H9 (cell line): ENCODE measurements around the gene FAM219B. TPM values are rescaled to one million over a fixed set of nuclear protein-coding genes. Genes with fewer than 3 reads are reported as not detected.

Experiments used
- DNase-seq: peaks from one replicate; pipeline ENCODE4 v3.0.0-alpha.2; 2017
- H2AFZ ChIP-seq: one replicate; pipeline ENCODE4 v1.6.1; 2013; ENCODE audit warnings: mild to moderate bottlenecking, low read length, control low read depth, moderate library complexity
- H2AK5ac ChIP-seq: 2 replicates; pipeline ENCODE4 v1.6.1; 2013; ENCODE audit warnings: low read length, control low read depth, mixed read lengths; ENCODE audit not compliant: insufficient read length
- H2BK120ac ChIP-seq: one replicate; pipeline ENCODE4 v1.6.1; 2013; ENCODE audit warnings: low read depth, mild to moderate bottlenecking, low read length, control low read depth, inconsistent platforms; ENCODE audit not compliant: poor library complexity, severe bottlenecking
- H2BK12ac ChIP-seq: 2 replicates; pipeline ENCODE4 v1.6.1; 2013; ENCODE audit warnings: low read length, control low read depth, mixed read lengths, low read depth; ENCODE audit not compliant: insufficient read length
- H2BK15ac ChIP-seq: 2 replicates; pipeline ENCODE4 v1.6.1; 2013; ENCODE audit warnings: low read depth, low read length, control low read depth
- H2BK20ac ChIP-seq: one replicate; pipeline ENCODE4 v1.6.1; 2013; ENCODE audit warnings: low read depth, mild to moderate bottlenecking, low read length, control low read depth, inconsistent platforms; ENCODE audit not compliant: poor library complexity, severe bottlenecking
- H2BK5ac ChIP-seq: 2 replicates; pipeline ENCODE4 v1.6.1; 2013; ENCODE audit warnings: low read length, control low read depth, mixed read lengths; ENCODE audit not compliant: insufficient read length
- H3K14ac ChIP-seq: 2 replicates; pipeline ENCODE4 v1.6.1; 2013; ENCODE audit warnings: low read length, control low read depth; ENCODE audit not compliant: insufficient read depth
- H3K18ac ChIP-seq: 2 replicates; pipeline ENCODE4 v1.6.1; 2013; ENCODE audit warnings: low read depth, mild to moderate bottlenecking, mixed read lengths, low read length, control low read depth; ENCODE audit not compliant: insufficient read length
- H3K23ac ChIP-seq: 2 replicates; pipeline ENCODE4 v1.6.1; 2013; ENCODE audit warnings: low read length, control low read depth, mixed read lengths, low read depth; ENCODE audit not compliant: insufficient read length
- H3K23me2 ChIP-seq: 2 replicates; pipeline ENCODE4 v1.6.1; 2013; ENCODE audit warnings: low read depth, mild to moderate bottlenecking, mixed read lengths, low read length, control low read depth; ENCODE audit not compliant: insufficient read length, poor library complexity, severe bottlenecking
- H3K27ac ChIP-seq: 2 replicates; pipeline ENCODE4 v1.5.1; 2013; ENCODE audit warnings: low read length, control low read depth, mixed read lengths, low read depth; ENCODE audit not compliant: insufficient read length
- H3K27me3 ChIP-seq: 2 replicates; pipeline ENCODE4 v1.6.1; 2013; ENCODE audit warnings: low read length, control low read depth, inconsistent platforms; ENCODE audit not compliant: insufficient read depth
- H3K4ac ChIP-seq: 2 replicates; pipeline ENCODE4 v1.6.1; 2013; ENCODE audit warnings: low read depth, mild to moderate bottlenecking, control low read depth, inconsistent platforms, low read length, moderate library complexity
- H3K4me1 ChIP-seq: 2 replicates; pipeline ENCODE4 v1.6.1; 2013; ENCODE audit warnings: low read length, control low read depth, inconsistent platforms; ENCODE audit not compliant: insufficient read depth
- H3K4me2 ChIP-seq: 2 replicates; pipeline ENCODE4 v1.6.1; 2013; ENCODE audit warnings: low read length, control low read depth, mixed read lengths; ENCODE audit not compliant: insufficient read length, insufficient read depth
- H3K56ac ChIP-seq: 2 replicates; pipeline ENCODE4 v1.6.1; 2013; ENCODE audit warnings: low read depth, mild to moderate bottlenecking, mixed read lengths, low read length, control low read depth; ENCODE audit not compliant: insufficient read length
- H3K79me1 ChIP-seq: 2 replicates; pipeline ENCODE4 v1.6.1; 2013; ENCODE audit warnings: low read depth, mild to moderate bottlenecking, moderate library complexity, low read length, control low read depth, inconsistent platforms; ENCODE audit not compliant: insufficient read depth, poor library complexity, severe bottlenecking
- H3K79me2 ChIP-seq: 2 replicates; pipeline ENCODE4 v1.6.1; 2013; ENCODE audit warnings: low read length, control low read depth, inconsistent platforms; ENCODE audit not compliant: insufficient read depth
- H3K9ac ChIP-seq: 2 replicates; pipeline ENCODE4 v1.6.1; 2013; ENCODE audit warnings: low read length, control low read depth, mixed read lengths; ENCODE audit not compliant: insufficient read length; ENCODE audit errors: extremely low read depth
- H3K9me3 ChIP-seq: one replicate; pipeline ENCODE4 v1.6.1; 2013; ENCODE audit warnings: low read depth, low read length, inconsistent platforms; ENCODE audit not compliant: control insufficient read depth
- H3T11ph ChIP-seq: one replicate; pipeline ENCODE4 v1.6.1; 2013; ENCODE audit warnings: mild to moderate bottlenecking, low read length, control low read depth, inconsistent platforms
- H4K20me1 ChIP-seq: one replicate; pipeline ENCODE4 v1.6.1; 2013; ENCODE audit not compliant: control insufficient read depth, insufficient read length, insufficient read depth
- H4K5ac ChIP-seq: 2 replicates; pipeline ENCODE4 v1.6.1; 2013; ENCODE audit warnings: low read depth, mild to moderate bottlenecking, mixed read lengths, low read length, control low read depth; ENCODE audit not compliant: insufficient read length
- H4K8ac ChIP-seq: replicated peaks from 2 replicates; pipeline ENCODE4 v1.6.1; 2013; ENCODE audit warnings: low read length, control low read depth, mixed read lengths, low read depth; ENCODE audit not compliant: insufficient read length
- H4K91ac ChIP-seq: 2 replicates; pipeline ENCODE4 v1.6.1; 2013; ENCODE audit warnings: low read depth, mild to moderate bottlenecking, moderate library complexity, mixed read lengths, low read length, control low read depth; ENCODE audit not compliant: insufficient read length
- H3K27ac Mint-ChIP-seq, 3 experiments: 2 replicates in 2 of 3; 3 replicates in 1 of 3; pipeline ENCODE4 v1.8.0; 2020 to 2021; ENCODE audit warnings: mixed read lengths in 3 of 3, mild to moderate bottlenecking in 1 of 3, moderate library complexity in 1 of 3
- H3K27me3 Mint-ChIP-seq: 2 replicates; pipeline ENCODE4 v1.8.0; 2021; ENCODE audit warnings: low read depth, mild to moderate bottlenecking, moderate library complexity, mixed read lengths
- H3K36me3 Mint-ChIP-seq, 3 experiments: 2 replicates in 2 of 3; 3 replicates in 1 of 3; pipeline ENCODE4 v1.8.0; 2020 to 2021; ENCODE audit warnings: low read depth in 3 of 3, mixed read lengths in 3 of 3; ENCODE audit not compliant: insufficient read depth in 1 of 3
- H3K4me1 Mint-ChIP-seq, 2 experiments: 2 replicates each; pipeline ENCODE4 v1.8.0; 2020; ENCODE audit warnings: mixed read lengths in 2 of 2
- H3K4me3 Mint-ChIP-seq, 2 experiments: 2 replicates in 1 of 2; 3 replicates in 1 of 2; pipeline ENCODE4 v1.8.0; 2020 to 2021; ENCODE audit warnings: mild to moderate bottlenecking in 2 of 2, mixed read lengths in 2 of 2, moderate library complexity in 1 of 2
- H3K9me3 Mint-ChIP-seq, 2 experiments: 2 replicates in 1 of 2; 3 replicates in 1 of 2; pipeline ENCODE4 v1.8.0; 2020; ENCODE audit warnings: mild to moderate bottlenecking in 2 of 2, mixed read lengths in 2 of 2, moderate library complexity in 1 of 2
- CTCF ChIP-seq: fragments of 200-600 bp; sonication (generic); conservative IDR thresholded peaks from 3 replicates; pipeline ENCODE4 v1.8.0; 2021; ENCODE audit warnings: antibody characterized with exemption, mild to moderate bottlenecking
- WGBS: extraction: QIAGEN DNeasy Blood & Tissue Kit; methylation state at CpG from one replicate; pipeline ENCODE4 v1.1.7; 2013; ENCODE audit warnings: missing lambda C conversion rate, low lambda C conversion rate, mixed read lengths; ENCODE audit not compliant: insufficient read length; ENCODE audit errors: extremely low coverage; 5-methylcytosine and 5-hydroxymethylcytosine counted together
- total RNA-seq: library from RNA; stranded (reverse); gene quantifications from 2 replicates; pipeline ENCODE4 v1.2.1, GENCODE V29; 2021

FAM219B gene
- total RNA-seq, 1 experiment from 2014 or later: 60.3 TPM

GRCh38 chr15:74889883-74890664 is 16.6 kb downstream of the FAM219B start, which contains the start of gene MPI:
Gene MPI, plus strand, starts transcription at chr15:74890042. Its CDS starts 32 bp downstream, at chr15:74890074.
- Histone ChIP-seq H3T11ph (no peak within 1 kb of the TSS), H3K18ac (peak within 1 kb of the TSS; percentile 68), H3K4ac (no peak within 1 kb of the TSS), H3K79me2 (no peaks in the 10 kb centered on the region), H3K27ac (no peak within 1 kb of the TSS), H3K27me3 (no peaks in the 10 kb centered on the region), H4K20me1 (no peaks in the 10 kb centered on the region), H3K4me1 (no peaks in the 10 kb centered on the region), H2AK5ac (no peak within 1 kb of the TSS), H2BK12ac (no peak within 1 kb of the TSS), H3K14ac (peak within 1 kb of the TSS; percentile 80), H3K23me2 (peaks cover 11% of the 10 kb centered on the region), H2BK20ac (no peak within 1 kb of the TSS), H3K9ac (peak within 1 kb of the TSS; percentile 56), H3K56ac (peak within 1 kb of the TSS; percentile 12), H4K91ac (no peak within 1 kb of the TSS), H4K8ac (no peak within 1 kb of the TSS), H4K5ac (no peak within 1 kb of the TSS), H3K4me2 (peak within 1 kb of the TSS; percentile 69), H3K23ac (no peak within 1 kb of the TSS), H3K9me3 (no peaks in the 10 kb centered on the region), H2BK5ac (no peak within 1 kb of the TSS), H3K79me1 (no peaks in the 10 kb centered on the region), H2BK120ac (no peak within 1 kb of the TSS), H2AFZ (peak within 1 kb of the TSS; percentile 83), H2BK15ac (no peak within 1 kb of the TSS)
- H3K9me3 Mint-ChIP-seq: no peaks in the 10 kb centered on the region; a peak in 1 of 5 replicates
- peak within 1 kb of the TSS; percentile 86 to 90 for H3K4me3 Mint-ChIP-seq
- peaks cover 15 to 34% (median 25%) of the 10 kb centered on the region in 3 experiments; a peak in 6 of 7 replicates for H3K36me3 Mint-ChIP-seq
- TF ChIP-seq CTCF: no peak
- peak; percentile 89 for DNase-seq
- H3K27ac Mint-ChIP-seq: peak within 1 kb of the TSS; percentile 80 to 96 (median 94); a peak in 6 of 7 replicates
- peaks cover under 1% of the 10 kb centered on the region; the same call in 1 of the 2 replicates for H3K27me3 Mint-ChIP-seq
- peaks cover 19 to 25% of the 10 kb centered on the region in 2 experiments for H3K4me1 Mint-ChIP-seq
- no CpG with 5 or more reads among the region's 47 CpGs for WGBS
